GM21515 (cell line): Measurements from ENCODE around the gene CEACAM16.

Experiments used
- ATAC-seq: cut with Tn5 transposase; IDR thresholded peaks from one replicate; pipeline ENCODE4 v1.9.1; 2021; ENCODE audit not compliant: unreplicated experiment

CEACAM16 gene

DNA sequence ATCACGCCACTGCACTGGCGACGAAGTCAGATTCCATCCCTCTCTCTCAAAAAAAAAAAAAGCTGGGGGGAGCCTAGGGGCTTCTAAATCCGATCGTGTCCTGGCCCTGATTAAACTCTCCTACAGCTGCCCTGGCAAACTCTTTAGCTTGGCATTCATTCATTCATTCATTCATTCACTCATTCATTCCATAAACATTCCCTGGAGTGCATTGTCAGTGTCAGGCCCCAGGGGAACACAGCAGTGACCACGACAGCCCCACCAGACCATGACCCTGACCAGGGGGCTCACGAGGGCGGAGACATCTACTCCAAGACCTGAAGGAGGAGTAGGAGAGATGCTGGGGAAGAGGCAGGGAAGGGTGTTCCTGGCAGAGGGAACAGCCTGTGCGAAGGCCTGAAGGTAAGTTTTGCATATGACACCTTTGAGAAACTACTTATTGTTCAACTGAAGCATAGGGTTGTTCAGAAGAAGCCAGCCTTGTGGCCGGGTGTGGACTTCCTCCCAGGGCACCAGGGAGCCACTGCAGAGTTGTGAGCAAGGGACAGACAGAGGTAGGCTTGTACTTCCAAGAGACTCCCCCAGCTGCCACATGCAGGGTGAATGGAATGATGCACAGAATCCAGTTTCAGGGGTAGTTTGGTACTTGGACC is 24.5 kb downstream of the CEACAM16 start:
- no peak for ATAC-seq

DNA sequence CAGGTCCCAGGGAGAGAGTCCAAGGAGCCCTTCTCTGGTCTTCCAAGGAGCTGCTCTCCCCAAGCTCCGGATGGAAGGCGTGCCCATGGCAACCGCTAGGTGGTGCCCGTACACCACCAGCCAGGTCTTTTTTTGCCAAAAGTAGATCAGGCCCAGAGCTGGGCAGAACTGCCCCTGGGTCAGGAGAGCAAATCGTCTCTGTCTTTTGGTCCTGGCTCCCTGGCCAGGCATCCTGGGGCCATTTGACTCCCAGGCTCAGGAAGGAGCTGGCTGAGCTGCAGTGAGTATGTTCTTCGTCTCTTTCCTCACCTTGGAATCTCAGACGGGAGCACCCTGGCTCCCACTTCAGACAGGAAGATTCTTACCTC is 25.0 kb downstream of the CEACAM16 start:
- no peak for ATAC-seq

DNA sequence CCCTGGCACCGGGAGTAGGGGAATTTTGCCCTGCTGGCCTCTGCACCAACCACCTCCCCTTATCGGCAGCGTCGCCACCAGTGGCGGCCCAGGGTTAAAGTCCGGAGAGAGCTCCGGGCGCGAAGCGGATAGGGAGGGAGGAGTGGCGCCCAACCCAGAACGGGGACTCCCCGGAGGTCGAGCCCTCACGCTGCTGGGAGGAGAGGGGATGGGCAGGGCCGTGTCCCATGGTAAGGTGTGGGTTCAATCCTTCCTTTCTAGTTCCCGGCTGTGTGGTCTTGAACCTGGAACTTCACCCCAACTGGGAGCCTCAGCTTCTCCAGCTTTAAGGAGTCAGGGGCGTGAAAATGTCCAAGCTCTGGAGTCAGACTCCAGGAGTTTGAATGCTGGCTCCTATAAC is 26.3 kb downstream of the CEACAM16 start:
- no peak for ATAC-seq

DNA sequence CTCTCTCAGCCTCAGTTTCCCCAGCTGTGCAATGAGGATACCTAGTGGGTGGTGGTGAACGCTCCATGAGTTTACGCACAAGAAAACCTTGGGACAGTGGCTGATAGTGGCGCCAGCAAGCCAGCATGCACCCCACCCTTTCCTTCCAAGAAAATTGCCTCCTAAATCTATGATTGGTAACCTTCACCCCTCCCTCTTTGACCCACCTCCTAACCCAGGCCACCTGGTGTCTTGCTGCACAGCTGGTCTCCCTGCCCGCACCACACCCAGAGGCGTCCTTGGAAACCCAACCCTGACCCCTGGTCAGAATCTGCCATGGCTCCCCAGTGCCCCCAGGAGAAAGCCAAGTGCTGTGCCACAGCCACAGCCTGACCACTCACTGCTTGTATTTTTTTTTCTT is 26.7 kb downstream of the CEACAM16 start:
- ATAC-seq, result no peak

DNA sequence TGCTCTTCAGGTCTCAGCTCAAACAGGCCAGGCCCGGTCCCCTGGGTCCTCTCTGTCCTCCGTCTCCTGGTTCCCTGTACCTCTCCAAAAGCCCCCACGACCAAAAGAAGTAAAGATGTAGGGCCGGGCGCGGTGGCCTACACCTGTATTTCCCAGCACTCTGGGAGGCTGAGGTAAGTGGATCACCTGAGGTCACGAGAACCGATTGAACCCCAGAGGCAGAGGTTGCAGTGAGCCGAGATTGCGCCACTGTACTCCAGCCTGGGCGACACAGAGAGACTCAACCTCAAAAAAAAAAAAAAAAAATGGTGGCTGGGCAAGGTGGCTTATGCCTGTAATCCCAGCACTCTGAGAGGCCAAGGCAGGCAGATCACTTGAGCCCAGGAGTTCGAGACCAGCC is 27.5 kb downstream of the CEACAM16 start:
- no peak for ATAC-seq

DNA sequence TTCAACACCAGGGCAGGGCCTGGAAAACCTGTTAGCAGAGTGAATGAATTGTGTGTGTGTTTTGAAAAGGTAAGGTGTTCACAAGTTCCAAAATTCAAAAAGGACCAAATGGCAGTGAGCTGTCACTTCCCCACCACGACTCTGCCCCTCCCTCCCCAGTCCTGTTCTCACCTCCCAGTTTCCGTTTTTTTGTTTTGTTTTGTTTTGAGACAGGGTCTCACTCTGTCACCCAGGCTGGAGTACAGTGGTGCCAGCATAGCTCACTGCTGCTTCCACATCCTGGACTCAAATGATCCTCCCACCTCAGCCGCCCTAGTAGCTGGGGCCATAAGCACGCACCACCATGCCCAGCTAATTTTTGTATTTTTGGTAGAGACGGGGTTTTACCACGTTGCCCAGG is 29.2 kb downstream of the CEACAM16 start:
- ATAC-seq, result no peak

DNA sequence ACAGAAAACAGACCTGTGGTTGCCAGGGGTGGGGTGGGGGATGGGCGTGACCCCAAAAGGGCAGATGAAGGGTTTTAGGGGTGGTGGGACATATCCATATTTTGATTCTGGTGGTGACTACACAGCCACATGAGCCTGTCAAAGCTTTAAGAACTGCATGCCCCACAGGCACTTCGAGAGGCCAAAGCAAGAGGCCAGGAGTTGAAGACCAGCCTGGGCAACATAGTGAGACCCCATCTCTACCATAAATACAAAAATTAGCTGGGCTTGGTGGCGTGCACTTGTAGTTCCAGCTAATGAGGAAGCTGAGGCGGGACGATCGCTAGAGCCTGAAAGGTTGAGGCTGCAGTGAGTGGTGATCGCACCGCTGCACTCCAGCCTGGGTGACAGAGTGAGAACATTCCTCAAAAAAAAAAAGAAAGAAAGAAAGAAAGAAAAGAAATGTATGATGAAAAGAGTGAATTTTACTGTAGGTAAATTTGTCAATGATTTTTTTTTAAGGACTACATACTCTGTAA is 30.6 kb downstream of the CEACAM16 start:
- no peak for ATAC-seq

DNA sequence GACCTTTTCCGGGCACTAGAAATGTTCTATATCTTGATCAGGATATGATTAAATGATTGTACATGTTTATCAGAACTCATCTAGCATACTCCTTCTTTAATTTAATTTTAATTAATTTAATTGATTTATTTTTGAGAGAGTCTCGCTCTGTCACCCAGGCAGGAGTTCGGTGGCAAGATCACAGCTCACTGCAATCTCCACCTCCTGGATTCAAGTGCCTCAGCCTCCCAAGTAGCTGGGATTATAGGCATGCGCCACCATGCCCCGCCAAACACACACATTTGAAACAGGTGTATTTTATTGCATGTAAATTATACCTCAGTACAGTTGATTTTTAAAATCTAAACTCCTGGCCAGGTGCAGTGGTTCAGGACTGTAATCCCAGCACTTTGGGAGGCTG is 32.1 kb downstream of the CEACAM16 start:
- ATAC-seq, result no peak

DNA sequence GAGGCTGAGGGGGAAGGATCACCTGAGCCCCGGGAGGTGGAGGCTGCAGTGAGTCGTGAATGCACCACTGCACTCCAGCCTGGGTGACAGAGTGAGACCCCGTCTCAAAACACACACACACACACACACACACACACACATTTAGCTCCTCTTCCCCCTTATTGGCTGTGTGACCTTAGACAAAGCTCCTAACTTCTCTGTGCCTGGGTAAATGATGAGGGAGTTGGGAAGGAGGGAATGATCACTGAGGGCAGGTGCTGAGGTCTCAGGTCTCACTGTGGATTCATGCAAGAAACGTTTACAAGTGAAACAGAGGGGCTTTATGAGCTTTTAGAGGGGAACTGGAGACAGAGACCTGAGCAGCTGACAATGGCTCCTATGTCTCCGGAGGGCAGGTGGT is 32.7 kb downstream of the CEACAM16 start:
- no peak for ATAC-seq

DNA sequence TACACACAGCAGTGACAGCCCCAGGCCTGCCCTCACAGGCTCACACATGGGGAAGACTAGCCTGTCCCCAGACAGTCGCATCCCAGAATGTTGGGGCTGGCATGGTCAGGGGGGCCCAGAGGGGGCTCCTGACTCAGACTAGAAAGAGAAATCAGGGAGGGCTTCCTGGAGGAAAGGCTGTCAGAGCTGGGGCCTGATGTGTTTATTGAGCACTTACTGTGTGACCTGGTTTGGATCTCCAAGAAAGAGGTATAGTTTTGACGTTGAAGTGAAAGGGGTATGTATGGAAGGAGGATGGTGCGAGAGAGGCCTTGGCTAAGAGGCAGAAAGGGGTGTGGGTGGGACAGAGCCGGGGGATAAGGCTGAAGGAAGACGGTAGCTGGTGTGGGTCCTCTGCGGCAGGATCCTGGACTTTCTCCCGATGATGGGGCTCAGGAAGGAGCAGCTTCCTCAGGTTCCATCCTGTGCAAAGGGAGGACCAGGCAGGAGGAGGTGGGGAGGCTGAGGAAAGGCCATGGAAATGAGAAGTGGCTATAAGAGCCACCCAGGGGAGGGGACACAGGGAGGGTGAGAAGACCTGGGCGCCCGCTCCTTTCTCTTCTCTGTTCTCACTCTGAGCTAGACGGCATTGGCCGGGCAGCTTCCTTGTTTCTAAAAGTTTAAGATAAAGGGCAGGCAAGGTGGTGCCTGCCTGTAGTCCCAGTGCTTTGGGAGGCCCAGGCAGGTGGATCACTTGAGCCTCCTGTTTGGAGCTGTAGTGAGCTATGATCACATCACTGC is 33.5 kb downstream of the CEACAM16 start:
- ATAC-seq, result no peak

DNA sequence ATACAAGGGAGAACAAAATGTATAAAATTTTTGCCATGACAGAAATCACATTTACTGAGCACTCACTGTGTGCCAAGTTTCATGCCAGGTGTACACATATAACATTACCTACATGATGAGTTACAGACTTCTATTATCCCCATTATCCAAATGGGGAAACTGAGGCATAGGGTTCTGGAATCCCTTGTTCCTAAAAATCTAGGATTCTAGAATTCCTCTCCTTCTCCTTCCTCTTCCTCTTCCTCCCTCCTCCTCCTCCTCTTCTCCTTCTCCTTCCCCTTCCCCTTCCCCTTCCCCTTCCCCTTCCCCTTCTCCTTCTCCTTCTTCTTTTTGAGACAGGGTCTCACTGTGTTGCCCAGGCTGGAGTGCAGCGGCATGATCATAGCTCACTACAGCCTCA is 35.4 kb downstream of the CEACAM16 start:
- no peak for ATAC-seq

DNA sequence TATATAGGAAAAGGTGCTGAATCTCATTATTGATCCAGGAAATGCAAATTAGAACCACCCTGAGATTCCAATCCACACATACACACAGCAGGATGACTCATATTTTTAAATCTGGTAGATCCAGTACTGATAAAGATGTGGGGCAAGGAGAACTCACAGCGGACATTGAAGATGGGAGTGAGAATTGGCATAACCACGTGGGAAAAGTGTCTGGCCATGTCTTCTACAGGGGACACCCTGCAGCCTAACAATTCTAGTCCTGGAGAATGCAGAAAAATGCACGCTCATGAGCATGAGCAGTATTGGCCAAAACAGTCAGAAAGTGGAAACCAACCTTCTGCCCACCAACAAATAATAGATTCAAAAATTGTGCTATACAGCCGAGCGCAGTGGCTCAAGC is 36.1 kb downstream of the CEACAM16 start:
- ATAC-seq, result no peak

DNA sequence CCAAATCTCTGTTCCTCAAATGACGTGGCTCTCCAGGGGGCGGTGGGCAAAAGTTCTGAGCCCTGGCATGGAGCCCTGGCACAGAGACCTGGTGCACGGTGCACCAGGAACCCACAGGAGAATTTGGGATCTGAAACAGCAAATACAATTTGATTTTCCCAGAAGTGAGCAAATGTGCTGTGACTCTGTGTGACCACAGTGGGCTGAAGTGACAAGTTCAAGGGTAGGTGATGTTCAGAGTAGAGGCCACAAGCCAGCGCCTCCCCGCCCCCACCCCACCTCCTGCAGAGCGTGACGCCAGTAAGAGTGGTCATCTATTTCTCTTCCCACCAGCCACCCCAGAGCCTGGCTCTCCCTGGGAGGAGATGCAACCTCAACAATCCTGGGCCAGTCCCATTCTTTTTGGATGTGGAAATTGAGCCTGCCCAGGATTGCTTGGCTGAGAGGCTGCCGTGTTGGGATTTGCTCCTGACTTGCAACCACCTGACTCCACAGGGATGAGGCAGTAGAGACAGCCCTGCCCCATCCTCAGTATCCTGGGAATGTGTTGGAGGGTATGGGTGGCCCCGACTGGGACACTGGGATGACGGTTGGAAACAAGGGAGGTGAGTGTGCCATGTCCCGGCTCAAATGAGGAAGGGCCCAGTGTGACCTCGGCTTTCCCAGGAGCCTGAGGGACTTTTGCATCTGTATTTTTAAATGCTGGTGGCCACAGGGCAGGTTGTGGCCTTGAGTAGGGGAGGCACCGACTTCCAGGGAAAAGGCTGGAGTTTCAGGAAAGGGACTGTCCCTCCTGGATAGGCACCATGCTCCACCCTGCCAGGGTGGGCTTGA is 38.5 kb downstream of the CEACAM16 start:
- ATAC-seq, result no peak

DNA sequence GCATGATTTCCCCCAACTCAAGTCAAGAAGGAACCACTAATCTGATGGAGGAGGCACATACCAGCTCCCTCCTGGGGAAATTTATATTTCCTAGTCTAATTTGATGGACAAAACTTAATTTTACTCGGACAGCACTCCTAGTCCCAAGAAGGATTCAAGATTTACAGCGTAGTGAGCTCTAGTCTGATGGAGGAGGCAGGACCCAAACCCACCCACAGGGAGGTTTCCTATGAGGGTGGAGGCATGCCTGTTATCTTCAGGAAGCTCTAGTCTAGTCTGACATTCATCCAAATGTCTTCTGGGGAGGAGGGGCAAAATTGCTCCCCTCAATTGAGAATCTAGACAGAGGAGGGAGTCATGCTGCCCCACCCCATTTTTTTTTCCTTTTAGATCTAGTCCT is 39.2 kb downstream of the CEACAM16 start:
- ATAC-seq, result no peak

DNA sequence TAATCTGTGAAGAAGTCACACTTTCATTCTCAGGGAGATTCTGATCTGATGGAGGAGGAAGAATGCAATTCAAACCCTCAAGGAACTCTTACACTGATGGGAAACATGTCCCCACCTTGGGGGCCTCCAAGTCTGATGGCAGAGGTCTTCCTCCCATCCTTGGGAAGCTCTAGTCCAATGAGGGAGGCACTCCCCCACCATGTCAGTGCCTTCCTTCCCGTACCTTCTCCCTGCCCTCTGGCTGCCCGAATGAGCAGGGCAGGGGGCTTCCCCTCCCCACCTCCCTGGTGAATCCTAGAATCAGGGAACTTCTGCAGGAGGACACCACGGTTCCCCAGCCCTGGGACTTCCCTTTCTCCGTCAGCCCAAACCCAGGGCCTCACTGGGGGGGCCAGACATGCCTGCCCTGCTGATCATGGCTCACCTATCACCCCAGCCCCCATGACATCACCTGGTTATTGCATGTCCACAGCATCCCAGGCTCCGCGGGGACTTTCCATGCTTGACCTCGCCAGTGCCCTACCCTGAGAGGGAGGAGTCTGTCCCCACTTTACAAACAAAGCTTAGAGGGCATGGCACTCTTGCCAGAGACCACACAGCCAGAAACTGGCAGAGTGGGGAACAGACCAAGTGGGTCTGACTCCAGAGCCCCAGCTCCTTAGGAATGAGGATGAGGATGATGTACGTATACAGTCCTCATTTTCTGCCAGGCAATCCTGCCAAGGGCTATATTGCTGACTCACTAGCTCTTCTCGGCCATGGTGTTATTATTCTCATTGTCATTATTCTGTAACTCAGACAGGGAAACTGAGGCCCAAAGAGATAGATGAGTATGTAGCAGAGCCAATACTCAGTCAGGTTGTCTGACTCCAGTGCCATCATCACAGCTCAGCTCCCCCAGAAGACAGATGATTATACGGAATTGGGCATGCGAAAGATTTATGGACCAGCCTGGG is 39.9 kb downstream of the CEACAM16 start:
- ATAC-seq, result no peak

DNA sequence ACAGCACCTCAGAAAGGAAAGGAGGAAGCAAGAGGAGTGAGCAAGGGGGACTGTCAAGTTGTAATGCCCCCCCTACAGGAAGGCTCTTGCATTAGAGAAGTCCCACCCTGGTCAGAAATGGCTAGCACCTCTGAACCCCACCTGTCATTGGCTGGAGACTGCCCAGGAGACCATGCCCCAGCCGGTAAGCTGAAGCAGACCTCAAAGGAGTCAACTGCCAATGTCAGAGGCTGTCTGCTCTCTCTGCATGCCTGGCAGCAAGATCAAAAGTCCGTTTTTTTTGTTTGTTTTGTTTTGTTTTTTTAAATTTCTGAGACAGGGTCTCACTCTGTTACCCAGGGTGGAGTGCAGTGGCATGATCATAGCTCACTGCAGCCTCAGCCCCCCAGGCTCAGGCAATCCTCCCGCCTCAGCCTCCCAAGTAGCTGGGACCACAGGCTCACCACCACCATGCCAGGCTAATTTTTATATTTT is 41.4 kb downstream of the CEACAM16 start:
- ATAC-seq, result no peak

DNA sequence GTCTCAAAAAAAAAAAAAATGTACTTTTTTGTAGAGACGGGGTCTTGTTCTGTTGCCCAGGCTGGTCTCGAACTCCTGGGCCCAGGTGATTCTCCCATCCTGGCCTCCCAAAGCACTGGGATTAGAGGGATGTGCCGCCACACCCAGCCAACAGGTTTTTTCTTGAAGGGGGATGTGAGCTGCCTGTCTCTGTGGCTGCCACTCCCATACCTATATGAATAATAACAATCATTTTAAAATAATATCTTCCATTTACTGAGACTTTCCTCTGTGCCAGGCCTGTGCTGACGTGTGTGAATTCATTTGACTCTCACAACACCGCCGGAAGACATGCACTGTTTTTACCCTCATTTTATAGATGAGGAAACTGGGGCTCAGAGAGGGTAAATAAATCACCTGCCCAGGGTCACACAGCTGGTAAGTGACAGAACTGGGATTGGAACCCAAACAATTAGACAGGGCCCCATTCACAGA is 42.3 kb downstream of the CEACAM16 start:
- ATAC-seq, result no peak

DNA sequence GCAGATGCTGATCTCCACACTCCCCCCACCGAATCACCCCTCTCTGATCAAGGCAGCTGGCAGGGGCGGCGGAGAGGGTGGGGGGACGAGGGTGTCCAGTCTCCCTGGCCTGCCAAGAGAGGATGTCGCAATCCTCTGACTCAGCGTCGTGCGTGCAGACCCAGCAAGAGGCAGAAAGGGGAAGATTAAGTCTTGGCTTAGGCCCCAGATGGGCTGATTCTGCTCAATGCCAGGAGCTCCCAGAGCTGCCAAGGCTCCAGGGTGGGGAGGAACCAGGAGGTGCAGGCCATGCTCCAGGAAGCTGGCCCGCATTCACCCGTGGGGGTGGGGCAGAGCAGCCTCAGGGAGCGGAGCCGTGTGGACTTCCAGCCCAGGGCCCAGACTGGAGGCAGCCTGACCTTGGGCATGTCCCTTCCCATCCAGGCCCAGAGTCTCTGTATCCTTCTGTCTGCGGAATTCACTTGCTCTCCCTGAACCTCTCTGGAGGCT is 42.9 kb downstream of the CEACAM16 start:
- ATAC-seq, result no peak

DNA sequence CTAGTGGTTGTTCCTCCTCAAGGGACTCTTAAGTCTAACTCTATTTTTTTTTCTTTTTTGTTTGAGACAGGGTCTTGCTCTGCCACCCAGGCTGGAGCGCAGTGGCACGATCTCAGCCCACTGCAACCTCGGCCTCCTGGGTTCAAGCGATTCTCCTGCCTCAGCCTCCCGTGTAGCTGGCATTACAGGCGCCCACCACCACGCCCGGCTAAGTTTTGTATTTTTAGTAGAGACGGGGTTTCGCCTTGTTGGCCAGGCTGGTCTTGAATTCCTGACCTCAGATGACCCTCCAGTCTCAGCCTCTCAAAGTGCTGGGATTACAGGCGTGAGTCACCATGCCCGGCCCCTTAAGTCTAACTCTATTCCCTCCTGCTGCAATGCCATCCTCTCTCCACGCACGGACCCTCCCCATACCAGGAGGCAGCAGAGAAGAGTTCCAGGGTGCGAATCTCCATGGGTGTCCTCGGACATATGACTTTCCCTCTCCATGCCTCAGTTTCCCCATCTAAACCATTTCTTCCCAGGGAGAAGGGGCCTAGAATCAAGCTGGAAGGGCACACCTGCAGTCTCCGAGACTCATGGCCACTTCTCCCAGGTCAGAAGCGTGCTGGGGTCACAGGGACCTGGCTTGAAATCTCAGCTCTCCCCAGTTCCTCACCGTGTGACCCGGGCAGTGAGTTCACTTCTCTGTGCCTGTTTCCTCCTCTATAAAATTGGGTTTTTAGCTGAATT is 43.5 kb downstream of the CEACAM16 start:
- no peak for ATAC-seq
